NCI-H2196 (cell line): ENCODE measurements around the gene MRPL12.

Experiments used
- DNase-seq: peaks from one replicate; lab custom pipeline; 2025; ENCODE audit not compliant: unreplicated experiment; lab: John Stamatoyannopoulos, UW

MRPL12 gene

GRCh38 chr17:81702934-81703746 lies at the start of gene MRPL12:
Gene MRPL12, plus strand, starts transcription at chr17:81703367. Its CDS starts 135 bp downstream, at chr17:81703502.
- DNase-seq = peak; percentile 96

DNA sequence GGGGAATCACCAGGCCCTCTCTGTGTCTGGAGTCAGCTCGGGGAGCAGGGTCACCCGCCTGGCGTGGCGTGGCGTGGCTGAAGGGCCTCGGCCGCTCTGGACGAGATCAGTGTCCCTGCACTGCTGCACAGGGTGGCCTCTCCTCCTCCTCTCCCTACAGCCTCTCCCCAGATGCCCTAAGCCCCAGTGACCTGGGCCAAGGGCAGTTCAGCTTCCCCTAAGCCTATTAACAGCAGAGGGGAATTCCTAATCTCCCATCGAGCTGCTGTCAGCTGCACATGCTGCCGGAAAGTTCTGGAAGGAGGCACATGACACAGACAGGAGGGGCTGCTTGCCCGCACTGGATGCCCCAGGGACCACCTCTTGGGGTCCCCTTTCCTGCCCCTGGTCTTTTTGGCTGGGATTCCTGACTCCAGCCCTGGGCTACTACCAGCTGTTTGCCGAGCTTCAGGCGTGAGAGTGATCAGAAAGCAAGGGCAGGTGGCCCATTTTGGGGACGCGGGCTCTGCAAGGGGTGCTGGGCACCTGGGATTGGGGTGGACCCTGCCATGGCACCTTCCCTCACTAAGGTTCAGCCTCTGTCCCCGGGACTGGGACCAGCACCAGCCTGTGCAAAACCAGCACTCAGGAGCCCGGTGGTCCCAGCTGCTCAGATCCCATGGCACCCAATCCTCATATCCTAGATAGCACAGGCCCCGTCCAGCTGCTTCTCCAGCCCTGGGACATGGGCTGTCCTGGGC lies 47.6 kb upstream of the MRPL12 start:
- no peak for DNase-seq

- no peak for DNase-seq
Measured at GRCh38 chr17:81656118-81656743, 46.9 kb upstream of the MRPL12 start, which contains the start of gene PDE6G. Gene PDE6G, minus strand, starts transcription at chr17:81656542. Its CDS starts 3,237 bp downstream, at chr17:81653305.

- DNase-seq = no peak
Measured at GRCh38 chr17:81656835-81657234, 46.3 kb upstream of the MRPL12 start.

DNA sequence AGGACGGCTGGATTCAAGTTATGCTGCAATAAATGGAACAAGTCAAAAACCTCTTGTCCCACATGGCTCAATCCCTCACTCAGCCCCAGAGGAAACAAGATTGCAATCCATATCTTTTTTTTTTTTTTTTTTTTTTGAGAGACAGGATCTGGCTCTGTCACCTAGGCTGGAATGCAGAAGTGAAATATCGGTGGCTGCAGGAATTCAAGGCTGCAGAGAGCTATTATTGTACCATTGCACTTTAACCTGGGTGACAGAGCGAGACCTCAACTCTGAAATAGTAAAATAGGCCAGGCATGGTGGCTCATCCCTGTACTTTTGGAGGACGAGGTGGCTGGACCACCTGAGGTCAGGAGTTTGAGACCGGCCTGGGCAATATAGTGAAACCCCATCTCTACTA lies 44.1 kb upstream of the MRPL12 start:
- DNase-seq = no peak

GRCh38 chr17:81660441-81660840 lies 42.7 kb upstream of the MRPL12 start:
- DNase-seq = no peak

GRCh38 chr17:81662002-81662401 lies 41.2 kb upstream of the MRPL12 start:
- DNase-seq = no peak

GRCh38 chr17:81664051-81664470 lies 39.1 kb upstream of the MRPL12 start:
- DNase-seq = no peak

GRCh38 chr17:81665205-81666091 lies 37.7 kb upstream of the MRPL12 start:
- peak; percentile 62 for DNase-seq

DNA sequence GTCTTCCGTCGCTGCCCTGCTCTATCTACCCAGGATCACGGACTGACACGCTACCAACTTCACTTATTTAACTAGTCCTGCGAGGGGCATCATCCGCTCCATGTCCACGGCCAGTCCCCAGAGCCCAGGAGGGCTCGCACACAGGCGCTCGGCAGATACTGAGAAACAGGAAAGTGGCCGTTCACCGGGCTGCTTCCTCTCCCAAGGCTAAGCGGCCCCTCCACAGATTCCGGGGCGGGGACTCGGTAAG lies 37.1 kb upstream of the MRPL12 start:
- DNase-seq = peak; percentile 55

- peak; percentile 98 for DNase-seq
Measured at GRCh38 chr17:81666342-81667191, 36.6 kb upstream of the MRPL12 start, which contains the start of the genes CCDC137 and OXLD1. Gene CCDC137, plus strand, starts transcription at chr17:81666737. Its CDS starts 30 bp downstream, at chr17:81666767. Gene OXLD1, minus strand, starts transcription at chr17:81666605. Its CDS starts 28 bp downstream, at chr17:81666577.

DNA sequence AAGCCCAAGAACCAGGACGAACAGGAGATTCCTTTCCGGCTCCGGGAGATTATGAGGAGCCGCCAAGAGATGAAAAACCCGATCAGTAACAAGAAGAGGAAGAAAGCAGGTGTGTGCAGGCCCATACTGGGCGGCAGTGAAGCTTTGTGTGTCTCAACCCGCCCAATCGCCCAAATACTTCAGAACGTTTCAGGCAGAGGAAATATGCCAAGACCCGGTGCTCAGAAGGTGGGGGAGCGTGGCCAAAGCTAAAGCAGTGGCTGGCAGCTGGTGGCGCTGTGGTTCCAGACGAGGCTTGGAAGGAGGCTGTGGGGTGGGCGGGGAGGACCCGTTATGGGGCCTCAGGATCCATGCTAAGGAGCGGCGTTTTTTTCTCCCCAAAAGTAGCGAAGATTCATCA lies 35.4 kb upstream of the MRPL12 start:
- DNase-seq = no peak

DNA sequence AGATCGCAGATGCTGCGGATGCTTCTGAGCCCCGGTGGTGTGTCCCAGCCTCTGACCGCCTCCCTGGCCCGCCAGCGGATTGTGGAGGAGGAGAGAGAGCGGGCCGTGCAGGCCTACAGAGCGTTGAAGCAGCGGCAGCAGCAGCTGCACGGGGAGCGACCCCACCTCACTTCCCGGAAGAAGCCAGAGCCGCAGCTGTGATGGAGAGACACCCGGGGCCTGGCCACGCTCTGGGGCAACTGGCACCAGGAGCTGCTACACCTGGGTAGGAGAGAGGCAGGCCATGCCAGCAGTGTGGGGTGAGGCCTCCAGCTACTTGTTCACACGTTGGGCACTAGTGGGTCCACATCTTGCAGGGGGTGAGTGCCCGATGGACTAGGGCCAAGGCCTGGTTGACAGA lies 30.7 kb upstream of the MRPL12 start:
- no peak for DNase-seq

GRCh38 chr17:81672954-81673353 lies 30.2 kb upstream of the MRPL12 start:
- no peak for DNase-seq

- DNase-seq = no peak
Measured at GRCh38 chr17:81673561-81674258, 29.5 kb upstream of the MRPL12 start.

DNA sequence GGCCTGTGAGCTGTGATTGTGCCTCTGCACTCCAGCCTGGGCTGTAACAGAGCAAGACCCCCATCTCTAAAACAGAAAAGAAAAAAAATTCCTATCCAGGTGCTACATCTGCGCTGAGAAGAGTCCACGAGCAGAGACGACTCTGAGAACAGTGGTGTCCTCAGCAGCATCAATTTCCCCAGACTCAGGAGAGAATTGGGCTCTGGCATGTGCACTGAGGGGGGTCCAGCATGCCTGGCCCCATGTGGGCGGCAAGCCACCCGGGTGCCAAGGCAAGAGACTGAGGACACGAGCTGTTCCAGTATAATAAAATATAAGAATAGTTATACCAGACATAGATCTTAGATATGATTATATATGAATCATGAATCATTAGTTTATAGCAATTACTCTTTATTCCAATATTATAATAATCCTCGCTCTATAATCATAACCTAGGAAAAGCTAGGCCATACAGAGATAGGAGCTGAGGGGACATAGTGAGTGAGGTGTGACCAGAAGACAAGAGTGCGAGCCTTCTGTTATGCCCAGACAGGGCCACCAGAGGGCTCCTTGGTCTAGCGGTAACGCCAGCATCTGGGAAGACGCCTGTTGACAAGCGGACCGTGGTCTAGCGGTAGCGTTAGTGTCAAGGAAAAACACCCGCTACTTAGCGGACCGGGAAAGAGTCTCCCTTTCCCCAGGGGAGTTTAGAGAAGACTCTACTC lies 27.5 kb upstream of the MRPL12 start:
- DNase-seq = peak; percentile 28

DNA sequence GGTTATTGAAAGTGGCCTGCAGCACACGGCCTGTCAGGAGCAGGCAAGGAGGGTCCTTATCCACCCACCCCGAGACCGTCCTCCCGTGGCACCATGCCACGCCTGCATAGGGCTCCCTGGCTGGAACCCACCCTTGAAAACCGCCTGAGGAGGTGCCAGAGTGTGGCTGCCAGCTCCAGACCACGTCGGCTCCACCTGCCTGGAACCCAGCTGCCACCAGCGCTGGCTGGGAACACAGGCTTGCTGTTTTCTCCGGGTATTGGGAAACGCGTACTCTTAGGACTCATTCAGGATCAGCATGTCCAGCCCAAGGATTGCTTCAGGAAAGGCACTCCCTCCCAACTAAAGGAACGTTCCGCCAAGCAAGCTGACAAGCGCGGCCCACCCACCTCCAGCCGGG lies 26.3 kb upstream of the MRPL12 start:
- no peak for DNase-seq

DNA sequence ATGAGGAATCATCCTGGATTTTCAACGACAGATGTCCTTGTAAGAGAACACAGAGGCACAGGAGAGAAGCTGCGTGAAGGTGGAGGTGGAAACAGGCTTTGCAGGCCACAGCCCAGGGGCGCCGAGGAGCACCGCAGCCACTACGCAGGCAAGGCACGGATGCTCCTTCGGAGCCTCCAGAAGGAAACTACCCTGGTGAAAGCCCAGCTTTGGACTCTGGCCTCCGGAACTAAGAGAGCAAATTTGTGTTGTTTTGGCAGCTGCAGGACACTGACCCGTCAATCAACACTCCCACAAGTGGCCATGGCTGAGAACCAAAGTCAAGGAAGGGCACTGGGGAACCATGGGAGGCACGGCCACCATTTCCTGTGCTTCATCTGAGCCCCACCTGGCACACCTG lies 23.0 kb upstream of the MRPL12 start:
- no peak for DNase-seq

DNA sequence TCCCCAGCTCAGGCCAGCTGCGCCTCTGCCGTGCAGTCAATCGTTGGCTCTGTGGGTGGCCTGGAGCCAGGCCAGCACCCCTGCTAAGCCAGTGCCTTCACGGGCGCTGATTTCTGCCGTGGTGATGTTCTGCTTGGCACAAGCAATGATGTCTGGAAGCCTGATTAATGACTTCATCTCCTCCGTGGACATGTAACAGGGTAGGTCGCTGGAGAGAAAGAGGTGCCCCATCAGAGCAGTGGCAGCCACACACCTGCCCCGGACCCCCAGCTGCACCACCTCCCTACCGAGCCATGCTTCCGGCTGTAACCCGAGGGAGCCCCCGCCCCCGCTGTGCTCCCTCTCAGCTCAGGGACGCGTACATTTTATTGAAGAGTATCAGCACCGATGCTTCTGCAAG lies 21.5 kb upstream of the MRPL12 start:
- peak; percentile 83 for DNase-seq
